NOMO-1 (cell line): ENCODE measurements around the gene USP17L27.
"Not testable (repeated sequence)": the region's sequence is repeated elsewhere in the genome, so short reads cannot be mapped to it uniquely, and the experiment has no call there.

Experiments used
- DNase-seq, 2 experiments: peaks; one replicate each; lab custom pipeline; 2025; ENCODE audit not compliant: unreplicated experiment in 2 of 2; lab: John Stamatoyannopoulos, UW

Gene USP17L27

GRCh38 chr4:9343848-9344247 is at the start of gene USP17L27:
Gene USP17L27, plus strand, starts transcription at chr4:9344148. Its CDS starts 0 bp downstream, at chr4:9344148.
- not testable (repeated sequence) for DNase-seq

- DNase-seq, result not testable (repeated sequence)
Observed at GRCh38 chr4:9324191-9324590, 19.8 kb upstream of the USP17L27 start.

- DNase-seq, result not testable (repeated sequence)
Observed at GRCh38 chr4:9324865-9325264, 19.1 kb upstream of the USP17L27 start, which contains the start of gene USP17L24. Gene USP17L24, plus strand, starts transcription at chr4:9325165. Its CDS starts 0 bp downstream, at chr4:9325165.

GRCh38 chr4:9329611-9330010 is 14.3 kb upstream of the USP17L27 start, which contains the start of gene USP17L25:
Gene USP17L25, plus strand, starts transcription at chr4:9329911. Its CDS starts 0 bp downstream, at chr4:9329911.
- DNase-seq, result not testable (repeated sequence)

- DNase-seq, result not testable (repeated sequence)
Observed at GRCh38 chr4:9334358-9334757, 9.6 kb upstream of the USP17L27 start, which contains the start of gene USP17L26. Gene USP17L26, plus strand, starts transcription at chr4:9334658. Its CDS starts 0 bp downstream, at chr4:9334658.

- DNase-seq, result not testable (repeated sequence)
Observed at GRCh38 chr4:9339103-9339502, 4.8 kb upstream of the USP17L27 start, which contains the start of gene USP17L5. Gene USP17L5, plus strand, starts transcription at chr4:9339403. Its CDS starts 0 bp downstream, at chr4:9339403.

- DNase-seq, result not testable (repeated sequence)
Observed at GRCh38 chr4:9348593-9348992, 4.6 kb downstream of the USP17L27 start, which contains the start of gene USP17L28. Gene USP17L28, plus strand, starts transcription at chr4:9348893. Its CDS starts 0 bp downstream, at chr4:9348893.

- not testable (repeated sequence) for DNase-seq
Observed at GRCh38 chr4:9350866-9351265, 6.9 kb downstream of the USP17L27 start.

GRCh38 chr4:9353338-9353737 is 9.4 kb downstream of the USP17L27 start, which contains the start of gene USP17L29:
Gene USP17L29, plus strand, starts transcription at chr4:9353638. Its CDS starts 0 bp downstream, at chr4:9353638.
- DNase-seq, result not testable (repeated sequence)

GRCh38 chr4:9362829-9363228 is 18.9 kb downstream of the USP17L27 start, which contains the start of gene USP17L30:
Gene USP17L30, plus strand, starts transcription at chr4:9363129. Its CDS starts 0 bp downstream, at chr4:9363129.
- DNase-seq, result not testable (repeated sequence)

- not testable (repeated sequence) for DNase-seq
Observed at GRCh38 chr4:9379881-9380280, 35.9 kb downstream of the USP17L27 start.

GRCh38 chr4:9381012-9381534 is 37.1 kb downstream of the USP17L27 start:
- not testable (repeated sequence) for DNase-seq

GRCh38 chr4:9384126-9384525 is 40.2 kb downstream of the USP17L27 start:
- DNase-seq, result no peak

- not testable (repeated sequence) for DNase-seq
Observed at GRCh38 chr4:9389001-9389400, 45.1 kb downstream of the USP17L27 start.
